ENCODE data around the gene COMMD9.

COMMD9 gene

DNA sequence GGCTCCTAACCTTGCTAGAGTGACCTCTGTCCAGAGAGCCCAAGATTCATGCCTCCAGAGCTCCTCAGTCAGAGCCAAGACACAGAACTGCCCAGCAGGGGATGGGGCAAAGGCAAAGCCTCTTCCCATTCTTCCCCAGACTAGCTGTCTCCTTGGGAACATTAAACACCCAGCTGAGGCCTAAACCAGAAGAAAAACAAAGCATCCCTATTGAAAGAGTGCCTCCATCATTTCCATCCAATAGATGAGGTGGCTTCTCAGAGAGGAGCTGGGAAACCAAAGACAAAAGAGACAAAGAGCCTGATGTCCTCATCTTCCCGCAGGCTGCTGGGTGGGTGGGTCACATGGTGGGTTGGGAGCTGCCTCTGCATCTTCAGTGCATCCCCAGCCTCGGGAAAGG lies 37.4 kb downstream of the COMMD9 start:
- no peak overlapping the region for H2AFZ ChIP-seq (ENCODE audit: low read length)
- H3F3A ChIP-seq (ENCODE audit: low read depth) = no peaks in the 10 kb centered on the region
- no peak overlapping the region for H3K9ac ChIP-seq (ENCODE audit: low read depth, low read length, poor library complexity, severe bottlenecking)
- no peak overlapping the region for H3K4me2 ChIP-seq (ENCODE audit: low read depth, low read length, poor library complexity, severe bottlenecking)
- no peaks in the 10 kb centered on the region for H3K9me3 ChIP-seq (ENCODE audit: insufficient read depth, low read depth, low read length)
- no peaks in the 10 kb centered on the region for H3K4me1 ChIP-seq (ENCODE audit: insufficient read depth, low read length, poor library complexity, severe bottlenecking)
- no peak overlapping the region for H3K4me3 ChIP-seq (ENCODE audit: low read length, poor library complexity, severe bottlenecking)
- H3K79me2 ChIP-seq (ENCODE audit: insufficient read depth, low read length) = no peaks in the 10 kb centered on the region
- no peak for TF ChIP-seq EZH2phosphoT487 (IDR thresholded peaks at IDR 0.05; ENCODE audit: borderline replicate concordance)
- TF ChIP-seq, protein P1, sequence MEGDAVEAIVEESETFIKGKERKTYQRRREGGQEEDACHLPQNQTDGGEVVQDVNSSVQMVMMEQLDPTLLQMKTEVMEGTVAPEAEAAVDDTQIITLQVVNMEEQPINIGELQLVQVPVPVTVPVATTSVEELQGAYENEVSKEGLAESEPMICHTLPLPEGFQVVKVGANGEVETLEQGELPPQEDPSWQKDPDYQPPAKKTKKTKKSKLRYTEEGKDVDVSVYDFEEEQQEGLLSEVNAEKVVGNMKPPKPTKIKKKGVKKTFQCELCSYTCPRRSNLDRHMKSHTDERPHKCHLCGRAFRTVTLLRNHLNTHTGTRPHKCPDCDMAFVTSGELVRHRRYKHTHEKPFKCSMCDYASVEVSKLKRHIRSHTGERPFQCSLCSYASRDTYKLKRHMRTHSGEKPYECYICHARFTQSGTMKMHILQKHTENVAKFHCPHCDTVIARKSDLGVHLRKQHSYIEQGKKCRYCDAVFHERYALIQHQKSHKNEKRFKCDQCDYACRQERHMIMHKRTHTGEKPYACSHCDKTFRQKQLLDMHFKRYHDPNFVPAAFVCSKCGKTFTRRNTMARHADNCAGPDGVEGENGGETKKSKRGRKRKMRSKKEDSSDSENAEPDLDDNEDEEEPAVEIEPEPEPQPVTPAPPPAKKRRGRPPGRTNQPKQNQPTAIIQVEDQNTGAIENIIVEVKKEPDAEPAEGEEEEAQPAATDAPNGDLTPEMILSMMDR (conservative IDR thresholded peaks at IDR 0.05; ENCODE audit: low read length) = no peak
- no peaks in the 10 kb centered on the region for H3K36me3 ChIP-seq (ENCODE audit: insufficient read depth, low read length)
- H3K27me3 ChIP-seq (ENCODE audit: insufficient read depth, low read length, poor library complexity, severe bottlenecking) = no peaks in the 10 kb centered on the region
- H4K20me1 ChIP-seq (ENCODE audit: insufficient read depth, low read length, poor library complexity, severe bottlenecking) = no peaks in the 10 kb centered on the region
- H3K9me2 ChIP-seq (replicated peaks; ENCODE audit: low read depth, low read length) = no peaks in the 10 kb centered on the region

DNA sequence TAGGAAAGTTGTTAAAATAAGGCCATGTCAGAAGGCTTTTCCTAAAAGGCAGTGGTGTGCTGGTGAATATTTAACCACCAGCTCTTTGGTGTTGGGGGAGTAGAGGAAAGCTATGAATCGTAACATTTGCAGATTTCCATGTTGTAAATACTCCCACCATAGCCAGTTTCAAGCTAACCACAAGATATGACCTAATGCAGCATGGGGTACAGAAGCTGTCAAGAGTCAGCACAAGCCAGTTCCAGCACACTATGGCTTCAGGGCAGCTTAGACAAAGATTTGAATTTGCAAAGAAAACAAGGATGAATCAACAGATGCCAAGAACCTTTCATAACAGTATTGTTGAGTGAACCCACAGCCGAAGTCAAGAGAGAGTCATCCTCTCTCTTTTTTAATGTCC lies 40.0 kb downstream of the COMMD9 start:
- H3F3A ChIP-seq (ENCODE audit: low read depth) = no peaks in the 10 kb centered on the region
- H3K4me2 ChIP-seq (ENCODE audit: low read depth, low read length, poor library complexity, severe bottlenecking) = no peak overlapping the region
- H3K4me3 ChIP-seq (ENCODE audit: low read length, poor library complexity, severe bottlenecking) = no peak overlapping the region
- no peaks in the 10 kb centered on the region for H3K79me2 ChIP-seq (ENCODE audit: insufficient read depth, low read length)
- H3K9ac ChIP-seq (ENCODE audit: low read depth, low read length, poor library complexity, severe bottlenecking) = no peak overlapping the region
- no peaks in the 10 kb centered on the region for H3K27me3 ChIP-seq (ENCODE audit: insufficient read depth, low read length, poor library complexity, severe bottlenecking)
- no peak overlapping the region for H2AFZ ChIP-seq (ENCODE audit: low read length)
- no peaks in the 10 kb centered on the region for H3K9me3 ChIP-seq (ENCODE audit: insufficient read depth, low read depth, low read length)
- no peaks in the 10 kb centered on the region for H3K9me2 ChIP-seq (replicated peaks; ENCODE audit: low read depth, low read length)
- no peaks in the 10 kb centered on the region for H3K4me1 ChIP-seq (ENCODE audit: insufficient read depth, low read length, poor library complexity, severe bottlenecking)
- no peak for TF ChIP-seq EZH2phosphoT487 (IDR thresholded peaks at IDR 0.05; ENCODE audit: borderline replicate concordance)
- TF ChIP-seq, protein P1 (conservative IDR thresholded peaks at IDR 0.05; ENCODE audit: low read length) = no peak
- H4K20me1 ChIP-seq (ENCODE audit: insufficient read depth, low read length, poor library complexity, severe bottlenecking) = no peaks in the 10 kb centered on the region
- H3K36me3 ChIP-seq (ENCODE audit: insufficient read depth, low read length) = no peaks in the 10 kb centered on the region

DNA sequence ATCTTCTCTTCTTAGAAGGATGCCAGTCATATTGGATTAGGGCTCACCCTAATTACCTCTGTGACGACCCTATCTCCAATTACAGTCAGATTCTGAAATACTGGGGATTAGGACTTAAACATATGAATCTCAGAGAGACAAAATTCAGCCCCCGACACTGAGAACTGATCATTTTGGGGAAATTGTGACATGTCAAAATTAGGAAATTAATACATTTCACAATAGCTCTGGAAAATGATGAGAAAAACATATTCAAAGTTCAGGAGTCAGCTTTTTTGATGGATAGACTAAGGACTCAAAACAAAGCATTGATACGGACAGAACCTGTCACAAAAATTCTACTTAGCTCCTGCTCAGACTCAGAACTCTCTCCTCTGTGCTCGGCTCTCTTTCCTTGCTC lies 40.8 kb downstream of the COMMD9 start:
- H3K4me1 ChIP-seq (ENCODE audit: insufficient read depth, low read length, poor library complexity, severe bottlenecking) = no peaks in the 10 kb centered on the region
- H3K4me3 ChIP-seq (ENCODE audit: low read length, poor library complexity, severe bottlenecking) = no peak overlapping the region
- H3K9ac ChIP-seq (ENCODE audit: low read depth, low read length, poor library complexity, severe bottlenecking) = no peak overlapping the region

More for the DNA sequence above, 40.8 kb downstream of the COMMD9 start:
- Histone ChIP-seq H3F3A (ENCODE audit: low read depth) (no peaks in the 10 kb centered on the region), H3K79me2 (ENCODE audit: insufficient read depth, low read length) (no peaks in the 10 kb centered on the region), H3K9me3 (ENCODE audit: insufficient read depth, low read depth, low read length) (no peaks in the 10 kb centered on the region), H3K9me2 (replicated peaks; ENCODE audit: low read depth, low read length) (no peaks in the 10 kb centered on the region), H2AFZ (ENCODE audit: low read length) (no peak overlapping the region), H3K27me3 (ENCODE audit: insufficient read depth, low read length, poor library complexity, severe bottlenecking) (no peaks in the 10 kb centered on the region), H4K20me1 (ENCODE audit: insufficient read depth, low read length, poor library complexity, severe bottlenecking) (no peaks in the 10 kb centered on the region), H3K4me2 (ENCODE audit: low read depth, low read length, poor library complexity, severe bottlenecking) (no peak overlapping the region), H3K36me3 (ENCODE audit: insufficient read depth, low read length) (no peaks in the 10 kb centered on the region)
- TF ChIP-seq, protein P1 (conservative IDR thresholded peaks at IDR 0.05; ENCODE audit: low read length) = no peak
- TF ChIP-seq EZH2phosphoT487 (IDR thresholded peaks at IDR 0.05; ENCODE audit: borderline replicate concordance) = no peak
